Measurements from ENCODE around the gene MED13L.

- TF ChIP-seq ZNF138 (CRISPR knock-in tag; conservative IDR thresholded peaks at IDR 0.05) (no peak), CREM (CRISPR knock-in tag; IDR thresholded peaks at IDR 0.05) (no peak), CTCF (IDR thresholded peaks at IDR 0.05) (no peak), ATF6 (CRISPR knock-in tag; IDR thresholded peaks at IDR 0.05) (no peak), ZNF317 (CRISPR knock-in tag; IDR thresholded peaks at IDR 0.05; ENCODE audit: borderline replicate concordance, low read depth) (no peak), ZNF219 (CRISPR knock-in tag; IDR thresholded peaks at IDR 0.05; ENCODE audit: borderline replicate concordance) (no peak), JUN (CRISPR knock-in tag; IDR thresholded peaks at IDR 0.05) (no peak), IRF2 (CRISPR knock-in tag; IDR thresholded peaks at IDR 0.05; ENCODE audit: borderline replicate concordance, low read depth) (no peak), JAZF1 (CRISPR knock-in tag; IDR thresholded peaks at IDR 0.05) (no peak), STAT6 (CRISPR knock-in tag; conservative IDR thresholded peaks at IDR 0.05; ENCODE audit: low read depth) (no peak), TEAD1 (CRISPR knock-in tag; IDR thresholded peaks at IDR 0.05) (no peak), NFYB (CRISPR knock-in tag; conservative IDR thresholded peaks at IDR 0.05; ENCODE audit: low read depth) (no peak), USF1 (CRISPR knock-in tag; IDR thresholded peaks at IDR 0.05) (no peak), MAX (CRISPR knock-in tag; IDR thresholded peaks at IDR 0.05) (no peak)
These were observed 217.6 kb downstream of the MED13L start for GRCh38 chr12:116059904-116060303.

All from WTC11 (cell line).